ENCODE data around the gene FBXO5. TPM values are rescaled to one million over a fixed set of nuclear protein-coding genes. Genes with fewer than 3 reads are reported as not detected.
A peak's percentile ranks its signal among the peaks of the same experiment; 100 is the strongest.

FBXO5 gene, protein sequence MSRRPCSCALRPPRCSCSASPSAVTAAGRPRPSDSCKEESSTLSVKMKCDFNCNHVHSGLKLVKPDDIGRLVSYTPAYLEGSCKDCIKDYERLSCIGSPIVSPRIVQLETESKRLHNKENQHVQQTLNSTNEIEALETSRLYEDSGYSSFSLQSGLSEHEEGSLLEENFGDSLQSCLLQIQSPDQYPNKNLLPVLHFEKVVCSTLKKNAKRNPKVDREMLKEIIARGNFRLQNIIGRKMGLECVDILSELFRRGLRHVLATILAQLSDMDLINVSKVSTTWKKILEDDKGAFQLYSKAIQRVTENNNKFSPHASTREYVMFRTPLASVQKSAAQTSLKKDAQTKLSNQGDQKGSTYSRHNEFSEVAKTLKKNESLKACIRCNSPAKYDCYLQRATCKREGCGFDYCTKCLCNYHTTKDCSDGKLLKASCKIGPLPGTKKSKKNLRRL
- 1 to 10 TPM in 1 of 2 donors, not detected in 1; 2.3 TPM for total RNA-seq

DNA sequence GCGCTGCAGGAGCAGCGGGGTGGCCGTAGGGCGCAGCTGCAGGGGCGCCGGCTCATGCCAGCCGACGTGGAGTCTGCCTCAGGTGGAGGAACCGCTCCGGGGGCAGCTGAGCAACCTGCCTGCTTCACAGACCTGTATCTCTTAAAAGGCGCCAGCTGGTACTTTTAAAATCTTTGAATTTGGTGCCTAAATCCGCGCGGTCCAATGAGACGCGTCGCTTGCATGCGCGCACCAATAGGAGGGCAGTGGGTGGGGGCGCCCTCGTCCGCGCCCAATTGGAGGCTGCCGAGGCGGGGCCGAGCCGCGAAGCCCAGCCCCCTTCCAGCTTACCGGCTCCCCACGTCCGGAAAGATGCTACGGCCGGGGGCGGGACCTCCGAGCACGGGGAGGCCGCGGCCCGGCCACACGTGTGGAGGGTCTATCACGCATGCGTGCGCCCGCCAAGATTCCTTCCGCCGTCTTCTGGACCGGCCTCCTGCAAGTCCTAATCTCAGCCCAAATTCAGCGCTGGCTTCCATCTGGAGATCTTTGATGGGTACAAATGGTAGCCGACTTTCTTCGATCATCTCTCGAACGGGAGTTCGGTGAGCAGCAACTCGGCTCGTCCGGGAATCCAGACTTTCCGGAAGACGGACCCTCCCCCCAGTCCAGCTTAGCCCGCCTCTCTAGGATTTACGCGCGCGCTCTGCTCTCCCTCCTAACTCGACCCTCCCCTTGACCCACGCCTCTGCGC lies at the start of gene FBXO5:
Gene FBXO5, minus strand, starts transcription at position 138 of the 733 bp plus-strand sequence. Its CDS starts 82 bp downstream, at position 56.
- TF ChIP-seq POLR2A (IDR thresholded peaks at IDR 0.05) = peak in 1 of 3 donors; percentile 58
- TF ChIP-seq, protein P1, sequence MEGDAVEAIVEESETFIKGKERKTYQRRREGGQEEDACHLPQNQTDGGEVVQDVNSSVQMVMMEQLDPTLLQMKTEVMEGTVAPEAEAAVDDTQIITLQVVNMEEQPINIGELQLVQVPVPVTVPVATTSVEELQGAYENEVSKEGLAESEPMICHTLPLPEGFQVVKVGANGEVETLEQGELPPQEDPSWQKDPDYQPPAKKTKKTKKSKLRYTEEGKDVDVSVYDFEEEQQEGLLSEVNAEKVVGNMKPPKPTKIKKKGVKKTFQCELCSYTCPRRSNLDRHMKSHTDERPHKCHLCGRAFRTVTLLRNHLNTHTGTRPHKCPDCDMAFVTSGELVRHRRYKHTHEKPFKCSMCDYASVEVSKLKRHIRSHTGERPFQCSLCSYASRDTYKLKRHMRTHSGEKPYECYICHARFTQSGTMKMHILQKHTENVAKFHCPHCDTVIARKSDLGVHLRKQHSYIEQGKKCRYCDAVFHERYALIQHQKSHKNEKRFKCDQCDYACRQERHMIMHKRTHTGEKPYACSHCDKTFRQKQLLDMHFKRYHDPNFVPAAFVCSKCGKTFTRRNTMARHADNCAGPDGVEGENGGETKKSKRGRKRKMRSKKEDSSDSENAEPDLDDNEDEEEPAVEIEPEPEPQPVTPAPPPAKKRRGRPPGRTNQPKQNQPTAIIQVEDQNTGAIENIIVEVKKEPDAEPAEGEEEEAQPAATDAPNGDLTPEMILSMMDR (IDR thresholded peaks at IDR 0.05) = no peak
- H3K27me3 ChIP-seq = no peaks in the 10 kb centered on the region
- intact Hi-C loops (cut with DNase I) = no loop called here
- no peaks in the 10 kb centered on the region for H3K9me3 ChIP-seq
- peak within 1 kb of the TSS; percentile 76 to 84 for H3K4me3 ChIP-seq
- peaks cover 19% of the 10 kb centered on the region for H3K4me1 ChIP-seq
- ATAC-seq (peak; percentile 95), DNase-seq (peak; percentile 96 to 98 (median 98))
- no peaks in the 10 kb centered on the region for H3K36me3 ChIP-seq (replicated peaks in 1 of 2; ENCODE audit: insufficient read depth in 1 of 2, low read depth in 2 of 2)
- WGBS, 2 donors = 0 to 1% methylated on average over 8 to 66 of the region's 66 CpGs
- peak within 1 kb of the TSS; percentile 87 to 91 (median 89) for H3K27ac ChIP-seq

DNA sequence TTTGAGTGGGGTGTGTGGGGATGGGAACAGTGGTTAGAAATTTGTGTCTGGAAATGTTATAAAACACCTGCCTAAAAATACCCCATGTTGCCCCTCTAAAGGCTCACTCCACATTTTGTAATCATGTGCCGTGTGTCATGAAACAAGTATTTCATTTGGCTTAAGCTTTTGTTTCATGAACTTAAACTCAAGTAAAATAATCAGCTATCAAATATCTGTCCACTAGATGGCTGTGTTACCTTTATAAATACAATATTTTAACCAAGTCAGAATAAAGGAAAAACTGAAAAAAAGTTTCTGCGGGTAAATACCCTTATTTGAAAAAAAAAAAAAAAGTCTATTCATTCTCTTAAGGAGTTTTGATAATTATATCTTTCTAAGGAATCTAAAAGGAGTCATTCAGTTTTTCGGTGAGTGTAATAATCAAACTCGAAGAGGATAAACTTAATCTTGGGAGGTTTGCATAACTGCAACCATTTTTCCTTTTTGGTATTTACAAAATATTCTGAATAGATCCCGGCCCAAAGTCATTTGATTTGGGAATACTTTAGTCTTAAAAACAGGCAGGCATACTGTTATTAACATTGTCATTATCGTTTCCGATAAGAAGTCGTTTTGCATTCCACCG lies 49.5 kb upstream of the FBXO5 start:
- DNase-seq (no peak), ATAC-seq (peak; percentile 56)
- no peaks in the 10 kb centered on the region for H3K27me3 ChIP-seq
- peaks cover 13% of the 10 kb centered on the region for H3K4me1 ChIP-seq
- no peak overlapping the region for H3K4me3 ChIP-seq
- intact Hi-C loops (cut with DNase I) = loop anchor here (10.0 kb wide), 1 partner anchor 472 kb away; no protein-coding TSS in a partner anchor
- no peaks in the 10 kb centered on the region for H3K36me3 ChIP-seq (replicated peaks in 1 of 2; ENCODE audit: insufficient read depth in 1 of 2, low read depth in 2 of 2)
- no peaks in the 10 kb centered on the region for H3K9me3 ChIP-seq
- whole genome bisulfite sequencing, 2 donors = 55 to 58% methylated on average over 9 of the region's 9 CpGs
- TF ChIP-seq POLR2A (IDR thresholded peaks at IDR 0.05) = no peak
- TF ChIP-seq, protein P1 (IDR thresholded peaks at IDR 0.05) = peak in 6 of 7 experiments; percentile 37 to 62 (median 56)
- H3K27ac ChIP-seq = peak overlapping the region in 1 of 4 donors; percentile 38

DNA sequence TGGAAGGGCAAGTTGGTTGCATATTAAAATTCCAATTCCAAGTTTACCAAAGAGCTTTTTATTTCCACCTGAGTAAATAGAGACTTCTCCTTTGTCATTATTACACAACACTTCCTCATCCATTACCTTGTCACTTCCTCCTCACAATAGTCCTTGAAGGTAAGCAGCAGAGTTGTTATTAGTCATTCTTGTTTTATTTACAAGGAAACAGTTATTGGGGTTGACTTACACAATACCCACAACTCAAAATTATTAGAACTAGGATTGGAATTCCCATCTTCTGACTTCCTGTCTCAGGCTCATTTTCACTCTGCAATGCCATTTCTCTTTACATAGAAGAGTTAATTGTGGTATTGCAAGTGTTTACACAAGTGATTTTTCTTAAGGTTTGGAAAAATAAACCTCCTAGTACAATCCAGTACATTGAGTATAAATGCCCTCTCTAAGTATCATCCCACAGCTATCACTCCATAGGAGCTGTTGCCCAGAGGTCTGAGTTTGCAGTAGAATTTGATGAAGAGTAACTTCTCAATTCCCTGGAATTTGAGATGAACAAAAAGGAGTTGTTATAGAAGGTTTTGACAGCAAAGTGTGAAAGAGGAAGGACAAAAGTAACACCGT lies 48.6 kb upstream of the FBXO5 start:
- TF ChIP-seq POLR2A (IDR thresholded peaks at IDR 0.05) = no peak
- TF ChIP-seq, protein P1 (IDR thresholded peaks at IDR 0.05) = no peak
- intact Hi-C loops (cut with DNase I) = loop anchor here (10.0 kb wide), 1 partner anchor 473 kb away; no protein-coding TSS in a partner anchor
- Histone ChIP-seq H3K27me3 (no peaks in the 10 kb centered on the region), H3K36me3 (replicated peaks in 1 of 2; ENCODE audit: insufficient read depth in 1 of 2, low read depth in 2 of 2) (no peaks in the 10 kb centered on the region), H3K4me3 (no peak overlapping the region), H3K4me1 (peaks cover 13% of the 10 kb centered on the region), H3K9me3 (no peaks in the 10 kb centered on the region), H3K27ac (peak overlapping the region in 2 of 4 donors; percentile 38 to 43)
- DNase-seq = no peak
- ATAC-seq = peak; percentile 59
- 18 to 31% methylated on average over 1 of the region's 1 CpG for WGBS, 2 donors

DNA sequence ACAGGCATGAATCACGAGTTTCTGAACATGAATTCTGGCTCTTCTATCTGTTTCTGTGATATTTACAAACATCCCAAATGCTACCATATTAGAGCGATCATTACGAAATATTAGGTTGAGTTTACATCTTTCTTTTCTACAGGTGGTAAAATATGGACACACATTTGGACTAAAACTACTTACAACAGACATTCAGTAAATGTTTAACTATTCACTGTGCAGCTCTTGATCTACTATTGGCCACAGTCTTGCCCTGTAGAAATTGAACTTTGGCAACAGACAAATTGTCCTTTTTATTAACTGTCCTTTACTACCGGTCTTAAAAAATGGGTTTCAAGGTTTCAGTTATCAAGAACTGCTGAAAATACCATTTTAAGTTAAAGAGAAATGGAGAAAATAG lies 46.1 kb upstream of the FBXO5 start:
- no peak for TF ChIP-seq POLR2A (IDR thresholded peaks at IDR 0.05)
- no peaks in the 10 kb centered on the region for H3K36me3 ChIP-seq (replicated peaks in 1 of 2; ENCODE audit: insufficient read depth in 1 of 2, low read depth in 2 of 2)
- WGBS, 2 donors = 62 to 63% methylated on average over 4 of the region's 4 CpGs
- no peak for DNase-seq
- no peaks in the 10 kb centered on the region for H3K27me3 ChIP-seq
- H3K27ac ChIP-seq = no peak overlapping the region
- intact Hi-C loops (cut with DNase I) = no loop called here
- H3K4me1 ChIP-seq = peaks cover 18% of the 10 kb centered on the region
- no peaks in the 10 kb centered on the region for H3K9me3 ChIP-seq
- no peak overlapping the region for H3K4me3 ChIP-seq
- ATAC-seq = no peak

All from body of pancreas (tissue), 4 donors.